Retina (tissue), 1 donor: ENCODE results near the gene ARMH1.

Experiments used
- DNase-seq: peaks from one replicate; pipeline ENCODE4 v3.0.0-alpha.2; 2016

Gene ARMH1

DNA sequence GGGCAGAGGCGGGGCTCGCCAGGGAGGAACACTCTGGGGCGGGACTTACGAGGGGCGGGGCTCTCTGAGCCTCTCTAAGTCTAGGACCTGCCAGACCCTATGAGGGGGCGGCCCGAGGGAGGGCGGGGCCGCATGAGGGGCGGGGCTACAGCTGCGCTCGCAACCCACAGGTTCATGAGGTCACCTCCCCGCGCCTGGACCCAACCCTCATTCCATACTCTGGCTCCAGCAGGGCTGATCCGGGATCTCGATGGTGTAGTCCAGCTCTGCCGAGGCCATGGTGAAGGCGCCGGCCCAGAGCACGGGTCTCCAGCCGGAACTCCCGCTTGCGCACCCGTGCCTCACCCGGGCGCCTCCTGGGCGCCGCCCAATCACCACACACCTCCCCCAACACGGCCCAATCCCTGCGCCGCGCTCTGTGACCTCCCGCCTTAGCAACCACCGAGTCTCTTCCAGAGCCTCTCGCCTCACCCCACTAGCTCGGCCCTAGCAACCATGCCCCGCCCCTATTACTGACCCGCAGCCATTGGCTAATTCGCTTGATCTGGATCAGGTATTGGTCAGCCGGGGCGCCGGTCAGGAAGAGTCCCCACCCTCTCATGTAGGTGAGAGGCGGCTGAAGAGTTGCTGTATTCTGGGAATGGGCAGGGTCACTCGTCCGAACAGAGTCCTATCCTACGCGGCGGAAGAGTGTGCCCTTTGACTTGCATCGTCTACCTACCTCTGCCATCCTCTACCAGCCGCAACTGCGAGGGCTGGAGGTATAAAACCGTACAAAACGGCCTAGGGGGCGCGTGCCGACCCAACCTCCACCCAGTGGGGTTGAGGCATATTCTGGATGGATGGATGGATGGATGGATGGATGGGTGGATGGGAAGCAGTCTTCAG lies at the start of gene ARMH1, which contains the start of gene TMEM53:
Gene ARMH1 (plus strand): TSS at position 602 of the 888 bp plus-strand sequence. CDS start 14,984 bp downstream, outside the sequence.
Gene TMEM53 (minus strand): TSS at position 369 of the 888 bp plus-strand sequence. CDS start 90 bp downstream, at position 279.
- DNase-seq, result peak; percentile 100

DNA sequence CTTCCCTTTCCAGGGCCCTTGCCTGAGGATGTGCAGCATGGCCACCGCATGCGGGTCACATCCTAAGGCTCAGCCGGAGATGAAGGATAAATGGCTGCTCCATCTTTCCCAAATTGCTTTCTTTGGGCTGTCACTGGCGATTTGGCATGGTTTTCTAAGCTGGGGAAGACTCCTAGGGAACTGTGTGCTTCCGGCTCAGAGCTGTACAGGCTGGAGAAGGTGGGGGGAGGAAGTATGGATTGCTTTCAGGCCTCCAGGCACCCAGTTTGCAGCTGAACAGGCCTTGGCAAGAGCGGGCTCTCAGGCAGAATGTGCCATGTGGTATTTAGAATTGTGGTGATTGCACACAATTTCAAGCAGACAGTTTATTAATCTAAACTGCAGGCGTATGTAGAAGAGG lies 49.2 kb upstream of the ARMH1 start:
- DNase-seq, result peak; percentile 40

DNA sequence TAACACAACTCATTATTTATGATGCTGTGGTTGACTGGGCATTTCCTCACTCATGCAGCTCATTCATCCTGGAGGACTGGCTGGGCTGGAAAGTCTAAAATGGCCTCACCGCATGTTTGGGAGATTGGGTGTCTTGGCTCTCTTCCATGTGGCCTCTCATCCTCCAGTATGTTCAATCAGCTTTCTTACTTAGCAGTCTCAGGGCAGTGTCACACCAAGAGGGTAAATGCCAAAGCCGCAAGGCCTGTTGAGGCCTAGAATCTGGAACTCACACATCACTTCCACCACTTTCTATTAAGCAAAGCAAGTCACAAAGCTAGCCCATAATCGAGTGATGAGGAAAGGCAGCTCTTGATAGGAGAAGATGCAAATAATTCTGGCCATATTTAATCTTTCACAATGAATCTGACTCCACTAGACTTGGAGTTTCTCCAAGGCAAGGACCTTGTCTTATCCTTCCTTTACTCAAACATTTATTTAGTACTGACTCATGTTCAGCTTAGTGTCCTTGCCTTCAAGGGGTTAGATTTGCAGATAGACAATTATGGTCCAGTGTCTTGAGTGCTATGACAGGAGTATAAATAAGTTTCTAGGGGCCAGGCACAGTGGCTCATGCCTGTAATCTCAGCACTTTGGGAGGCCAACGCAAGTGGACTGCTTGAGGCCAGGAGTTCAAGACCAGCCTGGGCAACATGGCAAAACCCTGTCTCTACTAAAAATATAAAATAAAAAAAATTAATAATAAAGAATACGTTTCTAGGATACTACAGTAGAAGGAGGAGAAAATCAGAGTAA lies 45.4 kb upstream of the ARMH1 start:
- no peak for DNase-seq

DNA sequence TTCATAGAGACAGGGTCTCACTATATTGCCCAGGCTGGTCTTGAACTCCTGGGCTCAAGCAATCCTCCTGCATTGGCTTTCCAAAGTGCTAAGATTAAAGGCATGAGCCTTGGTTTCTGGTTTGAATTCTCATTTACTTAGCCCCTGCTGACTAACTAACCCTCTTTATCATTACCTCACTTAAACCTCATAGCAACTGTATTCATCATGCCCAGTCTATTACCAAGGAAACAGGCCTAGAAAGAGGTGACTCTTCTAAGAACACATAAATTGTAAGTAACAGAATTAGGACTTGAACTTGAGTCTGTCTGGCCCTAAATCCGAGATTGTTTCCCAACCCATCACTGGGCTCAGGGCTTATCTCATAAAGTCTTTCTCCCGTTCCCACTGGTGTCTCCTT lies 44.4 kb upstream of the ARMH1 start:
- DNase-seq, result no peak

DNA sequence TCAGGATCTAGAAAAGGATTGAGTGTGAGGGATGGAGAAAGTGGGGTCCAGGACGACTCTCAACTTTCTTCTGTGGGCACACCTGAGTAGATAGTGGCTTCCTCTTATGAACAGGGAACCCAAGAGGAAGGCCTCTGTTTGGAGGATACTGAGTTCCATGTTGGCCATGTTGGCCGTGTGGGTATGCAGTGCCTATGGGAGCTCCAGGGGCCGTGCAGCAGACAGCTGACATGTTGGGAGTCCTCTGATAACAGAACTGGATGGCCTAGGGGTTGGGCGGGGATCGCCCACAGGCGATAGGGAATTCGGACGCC lies 43.2 kb upstream of the ARMH1 start:
- DNase-seq, result no peak

GRCh38 chr1:44631647-44632539 lies 42.6 kb upstream of the ARMH1 start:
- DNase-seq, result peak; percentile 91

DNA sequence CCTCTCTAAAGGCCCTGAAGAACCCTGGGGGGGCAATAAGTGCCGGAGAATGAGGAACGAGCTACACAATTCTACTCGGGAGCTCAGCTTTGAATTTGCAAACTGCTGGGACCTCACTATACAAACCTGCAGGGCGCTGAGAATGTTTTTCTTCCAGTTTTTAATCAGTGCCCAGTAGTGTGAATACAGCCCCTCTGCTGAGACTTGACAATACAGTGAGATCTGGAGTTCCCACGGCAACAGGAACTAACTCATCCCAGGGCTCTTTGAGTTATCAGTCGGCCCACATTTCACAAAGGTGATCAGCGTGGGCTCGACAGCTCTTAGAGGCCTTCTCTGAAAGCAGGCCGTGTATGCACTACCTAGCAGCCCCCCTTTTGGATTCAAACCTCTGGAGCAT lies 41.9 kb upstream of the ARMH1 start:
- peak; percentile 63 for DNase-seq

DNA sequence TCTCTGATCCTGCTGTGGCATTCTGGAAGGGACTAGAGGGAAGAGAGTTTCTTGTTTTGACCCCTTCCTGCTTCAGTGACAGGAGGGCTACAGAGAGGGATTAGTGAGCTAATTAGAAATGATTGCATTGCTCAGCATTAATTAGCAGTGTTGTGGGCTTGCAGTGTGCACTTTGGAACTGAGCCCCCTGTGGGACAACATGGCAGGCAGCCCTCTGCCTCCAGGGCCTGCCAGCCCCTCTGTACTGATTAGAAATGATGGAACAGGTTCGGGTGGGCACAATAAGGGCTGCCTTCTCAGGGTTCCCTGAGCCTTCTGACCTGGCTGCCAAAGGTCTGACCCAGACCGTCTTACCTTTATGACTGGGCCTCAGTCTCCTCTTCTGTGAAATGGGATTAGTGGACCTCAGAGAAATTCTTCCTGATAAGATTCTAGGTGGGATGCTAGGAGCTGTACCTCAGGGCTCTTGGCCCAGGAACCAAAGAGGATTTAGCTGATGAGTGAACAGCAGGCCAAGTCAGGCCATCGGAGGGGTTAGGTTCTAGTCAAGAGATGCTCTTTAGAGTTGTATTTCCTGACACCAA lies 39.8 kb upstream of the ARMH1 start:
- DNase-seq, result no peak

- no peak for DNase-seq
Observed at GRCh38 chr1:44635439-44635838, 39.1 kb upstream of the ARMH1 start.

GRCh38 chr1:44636083-44636687 lies 38.3 kb upstream of the ARMH1 start:
- peak; percentile 73 for DNase-seq

DNA sequence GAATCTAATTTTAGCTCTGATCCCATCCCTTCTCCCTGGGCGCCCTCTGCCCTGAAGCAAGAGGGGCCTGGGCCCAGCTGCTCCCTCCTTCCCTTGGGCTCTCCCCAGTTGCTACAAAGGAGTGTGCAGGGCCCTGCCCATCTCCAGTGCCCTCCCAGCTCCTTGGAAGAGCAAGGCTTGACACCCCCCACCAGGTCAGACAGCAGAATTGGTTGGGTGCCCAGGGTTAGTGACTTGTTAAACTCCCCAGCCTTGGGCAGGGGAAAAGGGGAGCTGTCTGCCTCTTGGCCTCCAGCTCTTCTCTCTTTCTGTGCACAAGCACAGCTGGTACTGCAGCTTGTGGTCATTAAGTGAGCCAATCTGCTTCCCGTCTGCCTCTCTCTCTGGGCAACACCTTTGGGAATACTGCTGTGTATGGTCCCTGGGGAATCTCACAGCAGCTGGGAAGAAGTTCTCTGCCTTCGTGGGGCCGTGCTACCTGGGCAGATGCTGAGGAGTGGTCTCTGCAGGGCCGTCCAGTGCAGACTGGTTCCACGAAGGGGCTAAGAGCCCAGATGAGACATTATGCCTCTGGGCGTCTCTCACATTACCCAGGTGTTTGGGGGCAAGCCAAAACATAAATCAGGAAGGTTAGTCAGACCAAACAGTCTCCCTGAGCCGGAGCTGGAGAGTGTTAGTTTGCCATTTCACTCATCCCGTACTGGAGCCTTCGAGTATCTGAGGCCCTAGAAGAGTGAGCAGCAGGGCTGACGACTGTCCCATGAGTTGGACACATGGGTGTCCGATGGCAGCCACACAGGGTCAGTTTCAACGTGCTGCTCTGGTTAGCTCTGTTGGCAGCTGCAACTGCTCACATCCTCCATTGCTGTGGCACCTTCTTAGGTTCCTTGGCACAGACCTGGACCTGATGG lies 37.6 kb upstream of the ARMH1 start:
- DNase-seq, result peak; percentile 70

- DNase-seq, result peak; percentile 88
Observed at GRCh38 chr1:44637702-44638411, 36.7 kb upstream of the ARMH1 start.

DNA sequence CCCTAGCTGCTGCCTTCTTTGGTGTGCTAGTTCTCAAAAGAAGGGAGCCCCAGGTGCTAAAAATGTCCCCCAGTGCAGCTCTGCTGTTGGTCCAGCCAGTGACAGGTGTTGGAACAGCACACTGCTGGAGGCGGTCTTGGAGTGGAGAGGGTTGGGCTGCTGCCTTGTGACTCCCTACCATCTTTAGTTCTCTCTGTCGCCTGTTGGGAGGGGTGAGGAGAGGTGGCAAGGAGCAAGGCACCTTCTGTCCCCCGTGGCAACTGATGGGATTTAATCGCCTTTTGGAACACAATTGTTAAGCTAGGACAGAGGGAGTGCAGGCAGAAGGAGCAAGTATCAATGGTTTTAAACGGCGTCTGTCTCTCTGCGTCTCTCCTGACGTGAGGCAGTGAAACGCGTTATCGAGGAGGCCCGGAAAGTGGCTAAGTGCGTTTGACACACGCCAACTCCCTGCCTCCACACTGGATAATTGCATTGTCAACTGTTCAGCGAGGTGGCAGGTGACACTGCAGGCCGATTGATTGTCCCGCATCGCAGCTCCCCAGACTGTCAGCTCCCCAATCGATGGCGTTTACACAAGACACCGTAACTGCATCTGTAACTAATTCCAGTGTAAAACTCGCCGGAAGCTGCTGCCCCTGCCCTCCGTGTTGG lies 34.2 kb upstream of the ARMH1 start:
- DNase-seq, result no peak

GRCh38 chr1:44641126-44642102 lies 33.1 kb upstream of the ARMH1 start:
- no peak for DNase-seq

DNA sequence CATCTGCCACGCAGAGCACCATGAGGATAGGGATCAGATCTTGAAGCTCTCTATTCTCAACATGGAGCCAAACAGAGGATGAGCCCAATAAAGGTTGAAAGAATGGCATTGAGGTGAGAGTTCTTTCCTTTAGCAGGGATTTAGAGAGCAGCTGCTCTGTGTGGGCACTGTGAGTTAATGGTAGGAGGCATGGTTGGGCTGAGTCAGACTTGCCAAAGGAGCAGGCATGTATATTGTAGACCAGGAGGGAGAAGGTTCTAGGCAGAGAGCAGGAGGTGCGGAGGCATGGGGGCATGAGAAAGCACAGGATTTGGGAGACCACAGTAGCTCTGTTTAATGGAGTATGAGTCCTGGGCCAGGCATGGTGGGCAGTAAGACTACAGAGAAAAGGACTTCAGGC lies 32.3 kb upstream of the ARMH1 start:
- DNase-seq, result no peak

DNA sequence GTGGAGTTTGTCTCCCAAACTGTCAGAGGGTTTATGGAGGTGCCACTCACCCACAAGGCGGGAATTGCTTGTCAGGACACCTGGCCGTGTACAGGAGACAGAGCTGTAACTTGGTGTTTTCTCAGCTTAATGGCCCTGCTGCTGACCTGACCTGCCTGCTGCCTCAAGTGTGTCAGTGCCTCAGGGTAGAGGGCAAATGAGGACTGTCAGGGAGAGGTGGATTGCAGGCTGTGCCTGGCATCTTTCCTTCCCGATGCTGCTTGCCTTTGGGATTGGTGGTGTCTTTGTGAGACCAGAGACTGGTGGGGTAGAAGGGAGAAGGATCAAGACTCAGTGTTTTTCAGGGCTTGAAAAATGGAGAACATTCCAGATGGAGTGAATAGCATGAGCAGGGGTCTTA lies 31.6 kb upstream of the ARMH1 start:
- no peak for DNase-seq

DNA sequence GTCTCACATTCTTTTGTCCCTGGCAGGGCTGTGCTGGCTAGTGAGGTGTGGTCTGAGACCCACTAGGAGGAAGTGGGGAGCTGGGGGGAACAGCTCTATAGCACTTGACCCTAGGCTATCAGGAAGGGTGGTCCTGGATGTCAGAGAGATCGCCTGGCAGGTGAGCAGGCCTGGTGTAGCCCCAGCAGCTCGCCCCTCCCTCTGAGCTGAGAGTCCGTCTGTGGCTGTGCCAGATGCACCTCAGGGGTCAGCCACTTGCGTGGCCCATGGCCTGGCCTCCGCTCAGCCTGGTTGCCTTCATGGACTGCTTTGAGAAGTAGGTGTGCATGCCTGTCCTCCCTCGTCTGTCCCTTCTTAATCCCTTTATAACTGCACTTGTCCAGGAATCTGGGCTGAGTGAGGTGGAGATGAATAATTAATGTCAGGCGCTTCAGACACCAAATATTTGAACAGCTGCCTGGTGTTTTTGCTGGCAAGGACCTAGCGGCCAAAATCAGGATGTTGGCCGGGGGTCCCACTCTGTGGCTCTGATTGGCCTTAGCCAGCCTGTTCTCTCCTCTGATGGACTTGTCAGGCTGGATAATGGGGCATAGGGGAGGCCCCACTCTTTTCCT lies 30.7 kb upstream of the ARMH1 start:
- no peak for DNase-seq

GRCh38 chr1:44644806-44645205 lies 29.7 kb upstream of the ARMH1 start:
- no peak for DNase-seq
